OCI-LY7 (cell line): ENCODE results near the gene KRT6A.

Experiments
- CTCF ChIP-seq: fragments of 200-600 bp; sonication (generic); conservative IDR thresholded peaks from 2 replicates; pipeline ENCODE4 v1.5.1; 2014; ENCODE audit warnings: mild to moderate bottlenecking, antibody characterized with exemption, low read length, moderate library complexity, mixed read lengths
- EZH2phosphoT487 ChIP-seq: fragments of 200-600 bp; sonication (generic); IDR thresholded peaks from 2 replicates; pipeline ENCODE4 v1.6.1; 2018; ENCODE audit warnings: low read depth, borderline replicate concordance, mild to moderate bottlenecking, mixed run types, antibody characterized with exemption, low read length, moderate library complexity, mixed read lengths

- TF ChIP-seq CTCF (no peak), EZH2phosphoT487 (no peak)
These were observed 23.1 kb upstream of the KRT6A start for GRCh38 chr12:52515927-52516831.
